ENCODE data around the gene ABHD11.
"Not testable (repeated sequence)": the region's sequence is repeated elsewhere in the genome, so short reads cannot be mapped to it uniquely, and the experiment has no call there.

DNA sequence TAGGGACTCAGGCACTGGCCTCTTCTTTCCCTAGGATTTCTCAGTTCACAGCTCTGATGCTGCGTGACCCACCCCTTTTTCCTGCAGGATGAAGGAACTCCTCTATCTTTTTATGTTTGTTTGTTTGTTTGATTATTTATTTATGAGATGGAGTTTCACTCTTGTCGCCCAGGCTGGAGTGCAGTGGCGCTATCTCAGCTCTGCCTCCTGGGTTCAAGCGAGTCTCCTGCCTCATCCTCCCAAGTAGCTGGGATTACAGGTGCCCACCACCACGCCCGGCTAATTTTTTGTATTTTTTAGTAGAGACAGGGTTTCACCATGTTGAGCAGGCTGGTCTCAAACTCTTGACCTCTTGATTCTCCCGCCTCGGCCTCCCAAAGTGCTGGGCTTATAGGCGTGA is 18.2 kb downstream of the ABHD11 start:
- TF ChIP-seq POLR2A (IDR thresholded peaks at IDR 0.05); POLR2AphosphoS5 (IDR thresholded peaks at IDR 0.05; ENCODE audit: insufficient read depth in 1 of 2, low read depth in 1 of 2): not testable (repeated sequence)
- TF ChIP-seq, protein P1, sequence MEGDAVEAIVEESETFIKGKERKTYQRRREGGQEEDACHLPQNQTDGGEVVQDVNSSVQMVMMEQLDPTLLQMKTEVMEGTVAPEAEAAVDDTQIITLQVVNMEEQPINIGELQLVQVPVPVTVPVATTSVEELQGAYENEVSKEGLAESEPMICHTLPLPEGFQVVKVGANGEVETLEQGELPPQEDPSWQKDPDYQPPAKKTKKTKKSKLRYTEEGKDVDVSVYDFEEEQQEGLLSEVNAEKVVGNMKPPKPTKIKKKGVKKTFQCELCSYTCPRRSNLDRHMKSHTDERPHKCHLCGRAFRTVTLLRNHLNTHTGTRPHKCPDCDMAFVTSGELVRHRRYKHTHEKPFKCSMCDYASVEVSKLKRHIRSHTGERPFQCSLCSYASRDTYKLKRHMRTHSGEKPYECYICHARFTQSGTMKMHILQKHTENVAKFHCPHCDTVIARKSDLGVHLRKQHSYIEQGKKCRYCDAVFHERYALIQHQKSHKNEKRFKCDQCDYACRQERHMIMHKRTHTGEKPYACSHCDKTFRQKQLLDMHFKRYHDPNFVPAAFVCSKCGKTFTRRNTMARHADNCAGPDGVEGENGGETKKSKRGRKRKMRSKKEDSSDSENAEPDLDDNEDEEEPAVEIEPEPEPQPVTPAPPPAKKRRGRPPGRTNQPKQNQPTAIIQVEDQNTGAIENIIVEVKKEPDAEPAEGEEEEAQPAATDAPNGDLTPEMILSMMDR (IDR thresholded peaks at IDR 0.05) = not testable (repeated sequence)

Data from vagina (tissue), 2 donors.